Measurements from ENCODE around the gene PDS5A. TPM values are rescaled to one million over a fixed set of nuclear protein-coding genes. Genes with fewer than 3 reads are reported as not detected.
"Not testable (repeated sequence)": the region's sequence is repeated elsewhere in the genome, so short reads cannot be mapped to it uniquely, and the experiment has no call there.

PDS5A gene
- total and polyA plus RNA-seq, 11 donors, result 10.9 to 41.6 (median 30.3) TPM

GRCh38 chr4:39947963-39948362, 29.7 kb downstream of the PDS5A start:
- no peak for TF ChIP-seq CTCF (IDR thresholded peaks at IDR 0.05)
- no peak for TF ChIP-seq POLR2A (IDR thresholded peaks at IDR 0.05)
- H3K4me1 ChIP-seq, result peaks cover 0 to 48% (median 11%) of the 10 kb centered on the region in 12 donors
- H3K27me3 ChIP-seq, result no peaks in the 10 kb centered on the region
- 90 to 95% (median 93%) methylated on average over 2 of the region's 2 CpGs for WGBS, 4 donors
- H3K27ac ChIP-seq, result no peak overlapping the region
- intact Hi-C loops (cut with DNase I), result no loop called here
- ATAC-seq (no peak), DNase-seq (no peak)
- no peaks in the 10 kb centered on the region for H3K9me3 ChIP-seq
- no peaks in the 10 kb centered on the region for H3K36me3 ChIP-seq
- no peak overlapping the region for H3K4me3 ChIP-seq

- Histone ChIP-seq H3K4me1 (peaks cover 0 to 43% (median 9%) of the 10 kb centered on the region in 12 donors), H3K27ac (peak overlapping the region in 1 of 12 donors; percentile 47), H3K27me3 (no peaks in the 10 kb centered on the region), H3K36me3 (no peaks in the 10 kb centered on the region), H3K9me3 (no peaks in the 10 kb centered on the region), H3K4me3 (no peak overlapping the region)
- ATAC-seq (no peak), DNase-seq (no peak)
- no peak for TF ChIP-seq POLR2A (IDR thresholded peaks at IDR 0.05)
- TF ChIP-seq CTCF (IDR thresholded peaks at IDR 0.05), result no peak
- WGBS, 4 donors, result 76 to 93% (median 86%) methylated on average over 1 of the region's 1 CpG
- intact Hi-C loops (cut with DNase I), result no loop called here
Measured at GRCh38 chr4:39947417-39947816, 30.3 kb downstream of the PDS5A start.

GRCh38 chr4:39944245-39944644, 33.5 kb downstream of the PDS5A start:
- H3K36me3 ChIP-seq; H3K4me3 ChIP-seq; intact Hi-C loops (cut with DNase I); H3K9me3 ChIP-seq; ATAC-seq; H3K27me3 ChIP-seq; H3K27ac ChIP-seq: not testable (repeated sequence)
- H3K4me1 ChIP-seq, result peaks cover 0 to 36% (median 8%) of the 10 kb centered on the region in 12 donors
- DNase-seq, result peak in 1 of 5 donors; percentile 3
- 92 to 95% (median 94%) methylated on average over 10 of the region's 10 CpGs for WGBS, 4 donors

GRCh38 chr4:39942507-39942906, 35.2 kb downstream of the PDS5A start:
- TF ChIP-seq POLR2A (IDR thresholded peaks at IDR 0.05), result no peak
- TF ChIP-seq CTCF (IDR thresholded peaks at IDR 0.05), result no peak
- Histone ChIP-seq H3K9me3 (no peaks in the 10 kb centered on the region), H3K4me3 (no peak overlapping the region), H3K4me1 (peaks cover 0 to 29% (median 2%) of the 10 kb centered on the region in 12 donors), H3K27me3 (no peaks in the 10 kb centered on the region), H3K36me3 (peaks cover 0 to 5% (median 0%) of the 10 kb centered on the region in 9 donors), H3K27ac (no peak overlapping the region)
- intact Hi-C loops (cut with DNase I), result no loop called here
- DNase-seq (peak in 1 of 5 donors; percentile 2), ATAC-seq (no peak)
- WGBS, 4 donors, result 91 to 98% (median 92%) methylated on average over 9 of the region's 9 CpGs

- no peaks in the 10 kb centered on the region for H3K9me3 ChIP-seq
- peaks cover 0 to 29% (median 2%) of the 10 kb centered on the region in 12 donors for H3K4me1 ChIP-seq
- H3K27me3 ChIP-seq, result no peaks in the 10 kb centered on the region
- H3K4me3 ChIP-seq, result no peak overlapping the region
- H3K36me3 ChIP-seq, result peaks cover 0 to 5% (median 0%) of the 10 kb centered on the region in 9 donors
- ATAC-seq (no peak), DNase-seq (peak in 1 of 5 donors; percentile 3)
- WGBS, 4 donors, result 88 to 97% (median 92%) methylated on average over 2 of the region's 2 CpGs
- no peak overlapping the region for H3K27ac ChIP-seq
- intact Hi-C loops (cut with DNase I), result no loop called here
- no peak for TF ChIP-seq POLR2A (IDR thresholded peaks at IDR 0.05)
- TF ChIP-seq CTCF (IDR thresholded peaks at IDR 0.05), result no peak
Measured at GRCh38 chr4:39941682-39942217, 36.0 kb downstream of the PDS5A start.

Measured in heart left ventricle (tissue), 16 donors.